Lower lobe of right lung (tissue), 2 donors: ENCODE results near the gene RREB1. TPM values are rescaled to one million over a fixed set of nuclear protein-coding genes. Genes with fewer than 3 reads are reported as not detected.
"Not testable (repeated sequence)": the region's sequence is repeated elsewhere in the genome, so short reads cannot be mapped to it uniquely, and the experiment has no call there.

Source experiments
- ATAC-seq, 2 donors: fragments of 200-7000 bp; cut with Tn5 transposase; one replicate each; pipeline ENCODE4 v1.9.1; 2020 to 2022; ENCODE audit warnings: mild to moderate bottlenecking in 2 of 2, moderate library complexity in 2 of 2
- DNase-seq: peaks from one replicate; pipeline ENCODE4 v3.0.0-alpha.2; 2020
- H3K27ac ChIP-seq: fragments of 200-600 bp; one replicate; pipeline ENCODE4 v1.8.0; 2022
- H3K27me3 ChIP-seq: fragments of 200-600 bp; one replicate; pipeline ENCODE4 v1.8.0; 2022; ENCODE audit warnings: low read depth
- H3K36me3 ChIP-seq: fragments of 200-600 bp; one replicate; pipeline ENCODE4 v1.8.0; 2022; ENCODE audit warnings: mild to moderate bottlenecking
- H3K4me1 ChIP-seq: fragments of 200-600 bp; one replicate; pipeline ENCODE4 v1.8.0; 2022
- H3K4me3 ChIP-seq: fragments of 200-600 bp; one replicate; pipeline ENCODE4 v1.8.0; 2022; ENCODE audit warnings: mild to moderate bottlenecking
- H3K9me3 ChIP-seq: fragments of 200-600 bp; one replicate; pipeline ENCODE4 v1.8.0; 2022
- CTCF ChIP-seq: fragments of 200-600 bp; IDR thresholded peaks from one replicate; pipeline ENCODE4 v1.8.0; 2022; ENCODE audit warnings: antibody characterized with exemption, mild to moderate bottlenecking
- intact Hi-C: fragments of 100-400 bp; cut with DNase I; formaldehyde crosslinking; loops from one replicate; pipeline ENCODE4 v1.11.0; 2022
- total RNA-seq: library from RNA; stranded (reverse); fragmentation: NEBNext Ultra II Directional; extraction: Animal tissue kit (Norgen Biotek cat#: 25700); gene quantifications from one replicate; pipeline ENCODE4 v1.2.1, GENCODE V29; 2021
- donor health status: DM: no; HTN: yes; CAD: no; lungs with severe emphysema.

The RREB1 gene
- total RNA-seq, 1 donor from 2014 or later = 62.8 TPM

- ATAC-seq = no peak
- intact Hi-C loops = no loop called here
Observed at GRCh38 chr6:7268816-7269555, 161.2 kb downstream of the RREB1 start.

DNA sequence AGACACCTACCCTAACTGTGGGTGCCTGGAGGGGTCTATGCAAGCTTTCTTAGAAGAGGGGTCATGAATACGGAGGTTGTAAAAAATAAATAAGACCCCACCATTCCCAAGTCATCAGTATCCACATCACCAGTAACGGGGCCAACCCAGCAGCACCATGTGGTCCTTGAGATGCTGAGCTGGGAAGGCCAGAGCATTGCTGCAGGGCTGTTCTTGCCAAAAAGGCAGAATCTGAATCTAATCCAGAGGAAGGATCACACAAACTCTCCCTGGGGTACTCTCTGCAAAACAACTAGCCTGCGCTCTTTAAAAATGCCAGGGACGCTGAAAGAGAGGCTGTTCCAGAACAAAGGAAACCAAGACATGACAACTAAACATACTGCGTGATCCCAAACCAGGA lies 162.1 kb downstream of the RREB1 start:
- H3K36me3 ChIP-seq = no peaks in the 10 kb centered on the region
- H3K4me3 ChIP-seq = no peak overlapping the region
- no peak for TF ChIP-seq CTCF
- no peaks in the 10 kb centered on the region for H3K9me3 ChIP-seq
- H3K27ac ChIP-seq = no peak overlapping the region
- DNase-seq (no peak), ATAC-seq (no peak)
- no peaks in the 10 kb centered on the region for H3K4me1 ChIP-seq
- no peaks in the 10 kb centered on the region for H3K27me3 ChIP-seq
- intact Hi-C loops = no loop called here

More at GRCh38 chr6:7268816-7269555, 161.2 kb downstream of the RREB1 start:
- H3K4me1 ChIP-seq = no peaks in the 10 kb centered on the region
- H3K4me3 ChIP-seq = no peak overlapping the region
- no peaks in the 10 kb centered on the region for H3K9me3 ChIP-seq
- H3K36me3 ChIP-seq = no peaks in the 10 kb centered on the region
- no peak for TF ChIP-seq CTCF
- no peak for DNase-seq
- no peak overlapping the region for H3K27ac ChIP-seq
- H3K27me3 ChIP-seq = no peaks in the 10 kb centered on the region

- DNase-seq (no peak), ATAC-seq (peak; percentile 43 to 57)
- Histone ChIP-seq H3K27me3 (no peaks in the 10 kb centered on the region), H3K4me1 (no peaks in the 10 kb centered on the region), H3K9me3 (no peaks in the 10 kb centered on the region), H3K4me3 (no peak overlapping the region), H3K27ac (no peak overlapping the region), H3K36me3 (no peaks in the 10 kb centered on the region)
- no peak for TF ChIP-seq CTCF
- intact Hi-C loops = no loop called here
Observed at GRCh38 chr6:7270320-7271204, 162.8 kb downstream of the RREB1 start.

GRCh38 chr6:7271205-7271534 lies 163.4 kb downstream of the RREB1 start:
- no peak for ATAC-seq
- Histone ChIP-seq H3K36me3 (no peaks in the 10 kb centered on the region), H3K27ac (no peak overlapping the region)

GRCh38 chr6:7273709-7274108 lies 165.9 kb downstream of the RREB1 start:
- ATAC-seq (no peak), DNase-seq (no peak)
- intact Hi-C loops = no loop called here
- Histone ChIP-seq H3K27ac (no peak overlapping the region), H3K9me3 (no peaks in the 10 kb centered on the region), H3K4me1 (peaks cover 6% of the 10 kb centered on the region), H3K36me3 (no peaks in the 10 kb centered on the region), H3K27me3 (no peaks in the 10 kb centered on the region), H3K4me3 (no peak overlapping the region)
- no peak for TF ChIP-seq CTCF

More at GRCh38 chr6:7271205-7271534, 163.4 kb downstream of the RREB1 start:
- H3K4me1 ChIP-seq = no peaks in the 10 kb centered on the region
- no peak for TF ChIP-seq CTCF
- H3K9me3 ChIP-seq = no peaks in the 10 kb centered on the region
- H3K4me3 ChIP-seq = no peak overlapping the region
- intact Hi-C loops = no loop called here
- no peaks in the 10 kb centered on the region for H3K27me3 ChIP-seq
- no peak for DNase-seq

DNA sequence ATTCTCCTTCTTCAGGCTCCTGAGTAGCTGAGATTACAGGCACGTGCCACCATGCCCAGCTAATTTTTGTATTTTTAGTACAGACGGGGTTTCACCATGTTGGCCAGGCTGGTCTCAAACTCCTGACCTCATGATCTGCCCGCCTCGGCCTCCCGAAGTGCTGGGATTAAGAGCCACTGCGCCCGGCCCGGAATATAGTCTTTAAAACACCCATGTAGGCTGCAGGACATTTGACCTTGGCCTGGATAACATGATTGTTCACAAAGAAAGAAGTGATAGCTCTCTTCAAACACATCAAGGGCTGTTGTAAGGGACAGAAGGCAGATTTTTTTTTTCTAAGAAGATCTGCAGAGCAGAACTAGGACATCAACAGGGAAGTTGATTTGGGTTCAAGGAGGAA lies 166.8 kb downstream of the RREB1 start:
- H3K4me1 ChIP-seq, DNase-seq, H3K36me3 ChIP-seq, H3K9me3 ChIP-seq, H3K4me3 ChIP-seq, intact Hi-C loops, ATAC-seq, H3K27ac ChIP-seq, H3K27me3 ChIP-seq: not testable (repeated sequence)
